ENCODE data around the gene PLEKHM1.

The PLEKHM1 gene

DNA sequence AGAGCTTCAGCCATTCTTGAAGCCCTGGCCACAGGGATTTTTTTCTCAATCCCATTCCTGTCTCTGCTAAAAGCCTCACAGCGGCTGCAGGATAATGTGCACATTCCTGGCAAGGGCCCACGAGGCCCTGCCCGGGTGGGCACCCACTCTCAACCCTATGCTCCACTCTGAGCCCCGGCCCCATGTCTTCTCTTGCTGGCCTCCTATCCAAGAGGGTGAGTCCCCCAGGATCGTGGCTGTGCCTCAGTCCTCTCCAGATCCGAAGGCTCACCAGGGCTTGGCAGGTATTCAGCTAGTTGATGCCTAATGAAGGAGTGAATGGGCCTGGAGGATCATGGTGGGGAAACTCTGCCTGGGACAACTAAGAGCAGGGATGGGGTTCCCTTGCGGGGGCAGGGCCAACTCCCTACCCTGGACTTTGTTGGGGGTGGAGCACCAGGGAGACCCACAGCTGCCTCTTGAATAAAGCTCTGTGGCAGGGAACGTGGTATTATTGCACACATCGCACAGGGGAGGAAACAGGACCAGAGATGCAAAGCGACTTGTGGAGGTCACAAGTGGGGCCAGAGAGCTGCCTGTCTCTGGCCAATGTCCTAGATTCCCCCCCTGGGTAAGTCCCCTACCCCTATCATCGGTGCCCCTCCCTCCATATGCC lies 63.2 kb downstream of the PLEKHM1 start:
- DNase-seq (ENCODE audit: low read depth) = no peak
- no peak overlapping the region for H3K4me3 ChIP-seq (ENCODE audit: low read length)
- TF ChIP-seq, protein P1, sequence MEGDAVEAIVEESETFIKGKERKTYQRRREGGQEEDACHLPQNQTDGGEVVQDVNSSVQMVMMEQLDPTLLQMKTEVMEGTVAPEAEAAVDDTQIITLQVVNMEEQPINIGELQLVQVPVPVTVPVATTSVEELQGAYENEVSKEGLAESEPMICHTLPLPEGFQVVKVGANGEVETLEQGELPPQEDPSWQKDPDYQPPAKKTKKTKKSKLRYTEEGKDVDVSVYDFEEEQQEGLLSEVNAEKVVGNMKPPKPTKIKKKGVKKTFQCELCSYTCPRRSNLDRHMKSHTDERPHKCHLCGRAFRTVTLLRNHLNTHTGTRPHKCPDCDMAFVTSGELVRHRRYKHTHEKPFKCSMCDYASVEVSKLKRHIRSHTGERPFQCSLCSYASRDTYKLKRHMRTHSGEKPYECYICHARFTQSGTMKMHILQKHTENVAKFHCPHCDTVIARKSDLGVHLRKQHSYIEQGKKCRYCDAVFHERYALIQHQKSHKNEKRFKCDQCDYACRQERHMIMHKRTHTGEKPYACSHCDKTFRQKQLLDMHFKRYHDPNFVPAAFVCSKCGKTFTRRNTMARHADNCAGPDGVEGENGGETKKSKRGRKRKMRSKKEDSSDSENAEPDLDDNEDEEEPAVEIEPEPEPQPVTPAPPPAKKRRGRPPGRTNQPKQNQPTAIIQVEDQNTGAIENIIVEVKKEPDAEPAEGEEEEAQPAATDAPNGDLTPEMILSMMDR (conservative IDR thresholded peaks at IDR 0.05; ENCODE audit: low read length) = no peak

DNA sequence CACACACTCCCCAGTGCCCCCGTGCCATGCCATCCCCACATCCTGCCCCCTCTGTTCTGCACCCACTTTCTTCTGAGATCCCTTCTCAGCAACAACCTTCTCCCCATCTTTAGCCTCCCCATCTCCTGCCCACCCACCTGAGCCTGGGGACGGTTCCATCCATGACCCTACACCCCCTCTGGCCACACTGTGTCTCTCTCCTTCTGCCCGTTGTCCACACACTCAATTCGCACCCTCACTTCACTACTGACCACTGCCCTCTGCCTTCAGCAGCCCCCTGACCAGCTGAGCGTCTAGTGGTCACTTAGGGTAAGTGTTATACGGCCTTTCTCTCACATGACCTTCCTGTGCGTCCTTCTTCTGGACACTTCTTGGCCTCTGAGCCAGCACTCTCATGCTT lies 64.0 kb downstream of the PLEKHM1 start:
- no peak for DNase-seq (ENCODE audit: low read depth)
- TF ChIP-seq, protein P1 (conservative IDR thresholded peaks at IDR 0.05; ENCODE audit: low read length) = no peak
- no peak overlapping the region for H3K4me3 ChIP-seq (ENCODE audit: low read length)

DNA sequence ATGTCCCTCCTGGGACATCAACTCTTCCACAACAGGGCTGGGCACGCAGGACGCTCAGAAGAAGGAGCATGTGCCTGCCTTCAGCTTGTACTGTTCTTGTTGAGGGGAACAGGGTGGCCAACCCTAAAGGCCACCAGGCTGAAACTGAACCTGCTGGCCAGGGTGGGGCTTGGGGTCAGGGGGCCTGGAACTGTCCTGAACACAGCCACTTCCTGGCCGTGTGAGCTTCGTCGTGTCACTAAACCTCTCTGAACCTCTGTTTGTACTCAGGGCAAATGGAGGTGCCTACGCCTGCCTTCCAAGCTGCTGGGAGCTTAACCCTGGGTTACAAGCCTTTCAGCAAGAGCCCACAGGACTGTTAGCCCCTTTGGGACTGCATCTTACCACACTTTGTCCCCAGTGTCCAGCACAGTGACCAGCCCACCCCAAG lies 64.5 kb downstream of the PLEKHM1 start:
- TF ChIP-seq, protein P1 (conservative IDR thresholded peaks at IDR 0.05; ENCODE audit: low read length) = no peak
- DNase-seq (ENCODE audit: low read depth) = no peak
- no peak overlapping the region for H3K4me3 ChIP-seq (ENCODE audit: low read length)

- peak; percentile 29 for DNase-seq (ENCODE audit: low read depth)
- TF ChIP-seq, protein P1 (conservative IDR thresholded peaks at IDR 0.05; ENCODE audit: low read length) = peak; percentile 24
- H3K4me3 ChIP-seq (ENCODE audit: low read length) = no peak overlapping the region
Measured at GRCh38 chr17:45425125-45425983, 65.2 kb downstream of the PLEKHM1 start.

DNA sequence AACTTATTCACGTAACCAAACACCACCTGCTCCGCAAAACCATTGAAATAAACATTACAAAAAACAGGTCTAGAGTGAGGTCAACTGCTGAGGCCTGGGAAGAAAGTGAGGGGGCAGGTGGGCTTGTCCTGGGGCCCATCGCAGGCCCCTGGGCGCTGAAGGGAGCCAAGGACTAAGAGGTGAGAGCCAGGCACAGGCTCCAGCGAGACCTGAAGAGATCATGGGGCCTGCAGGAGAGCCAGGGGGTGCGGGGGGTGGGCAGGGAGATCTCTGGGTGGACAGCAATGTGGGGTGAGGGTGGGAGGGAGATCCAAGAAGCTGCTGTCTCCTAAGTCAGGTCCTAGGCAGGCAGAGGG lies 65.8 kb downstream of the PLEKHM1 start:
- no peak overlapping the region for H3K4me3 ChIP-seq (ENCODE audit: low read length)
- DNase-seq (ENCODE audit: low read depth) = no peak
- TF ChIP-seq, protein P1 (conservative IDR thresholded peaks at IDR 0.05; ENCODE audit: low read length) = no peak

DNA sequence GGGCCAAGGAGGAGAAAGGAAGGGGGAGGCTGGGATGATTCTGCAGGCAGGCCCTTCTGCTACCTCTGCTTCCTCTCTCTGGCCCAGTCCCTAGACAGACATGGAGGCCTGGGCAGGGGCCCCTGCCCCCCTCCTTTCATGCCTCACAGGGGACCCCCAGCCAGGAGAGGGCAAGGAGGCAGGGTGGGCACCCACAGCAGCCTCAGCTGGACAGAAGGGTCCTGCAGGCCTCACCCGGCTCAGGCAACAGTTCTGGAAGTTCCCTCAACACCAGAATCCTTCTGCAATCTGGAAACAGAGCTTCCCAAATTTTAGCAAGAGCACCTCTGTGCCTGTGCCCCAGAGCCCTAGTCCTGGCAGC lies 66.6 kb downstream of the PLEKHM1 start:
- no peak overlapping the region for H3K4me3 ChIP-seq (ENCODE audit: low read length)
- TF ChIP-seq, protein P1 (conservative IDR thresholded peaks at IDR 0.05; ENCODE audit: low read length) = no peak
- DNase-seq (ENCODE audit: low read depth) = no peak
